HG03521 (cell line): Measurements from ENCODE around the gene P2RY12.
"Not testable (repeated sequence)": the region's sequence is repeated elsewhere in the genome, so short reads cannot be mapped to it uniquely, and the experiment has no call there.

ENCODE experiments used
- ATAC-seq: cut with Tn5 transposase; IDR thresholded peaks from one replicate; pipeline ENCODE4 v1.9.1; 2021; ENCODE audit warnings: mild to moderate bottlenecking, moderate library complexity; ENCODE audit not compliant: unreplicated experiment

The P2RY12 gene

GRCh38 chr3:151393941-151394340, 9.4 kb upstream of the P2RY12 start:
- no peak for ATAC-seq

GRCh38 chr3:151393146-151393830, 8.7 kb upstream of the P2RY12 start:
- ATAC-seq = no peak

GRCh38 chr3:151392191-151392590, 7.6 kb upstream of the P2RY12 start:
- not testable (repeated sequence) for ATAC-seq

DNA sequence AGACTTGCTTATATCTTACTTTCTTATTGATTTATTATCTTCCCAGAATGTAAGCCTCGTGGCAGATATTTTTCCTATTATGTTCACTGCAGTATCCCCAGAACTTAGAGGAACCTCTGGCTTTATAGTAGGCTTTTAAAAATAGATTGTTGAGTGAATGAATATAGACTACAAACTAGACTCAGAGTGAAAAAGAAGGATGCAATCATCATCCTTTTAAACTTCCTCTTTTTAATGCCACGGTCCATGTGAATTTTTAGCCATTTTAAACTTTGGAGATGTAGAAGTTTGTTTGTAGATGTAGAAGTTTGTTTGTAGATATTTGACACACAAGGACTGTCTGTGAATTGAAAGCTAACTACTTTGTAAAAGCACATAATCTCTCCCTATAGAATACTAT, 7.2 kb upstream of the P2RY12 start:
- no peak for ATAC-seq

DNA sequence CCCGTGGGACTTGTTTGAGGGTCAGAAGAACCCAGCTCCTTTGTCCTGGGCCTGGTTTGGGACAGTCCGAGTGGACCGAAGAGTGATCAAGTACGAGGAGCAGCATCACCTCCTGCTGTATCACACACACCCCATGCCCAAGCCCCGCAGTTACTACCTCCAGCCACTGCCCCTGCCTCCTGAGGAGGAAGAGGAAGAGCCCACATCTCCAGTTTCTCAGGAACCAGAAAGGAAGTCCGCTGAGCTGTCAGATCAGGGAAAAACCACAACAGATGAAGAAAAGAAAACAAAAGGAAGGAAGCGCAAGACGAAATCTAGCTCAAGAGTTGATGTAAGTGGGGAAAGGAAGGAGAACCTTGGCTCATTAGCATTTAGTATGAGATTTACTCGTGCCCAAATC, 3.3 kb upstream of the P2RY12 start:
- no peak for ATAC-seq

DNA sequence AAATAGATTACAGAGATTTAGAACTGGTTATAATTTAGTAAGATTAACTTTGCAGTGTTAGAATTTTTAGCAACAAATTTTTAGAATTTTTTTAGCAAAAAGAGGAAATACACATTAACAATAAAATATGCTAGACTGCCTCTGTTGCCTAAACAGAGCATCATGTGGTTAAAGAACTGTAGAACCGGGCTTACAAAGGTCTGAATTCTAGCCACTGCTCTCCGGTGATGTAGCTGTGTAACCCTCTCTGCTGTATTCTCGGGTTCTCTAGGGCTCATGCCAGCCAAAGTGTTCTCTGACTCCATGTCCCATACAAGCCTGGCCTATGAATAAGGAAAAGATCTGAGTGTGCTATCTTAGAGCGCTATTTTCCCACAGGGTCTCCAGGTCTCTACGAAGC, 2.9 kb upstream of the P2RY12 start:
- no peak for ATAC-seq

DNA sequence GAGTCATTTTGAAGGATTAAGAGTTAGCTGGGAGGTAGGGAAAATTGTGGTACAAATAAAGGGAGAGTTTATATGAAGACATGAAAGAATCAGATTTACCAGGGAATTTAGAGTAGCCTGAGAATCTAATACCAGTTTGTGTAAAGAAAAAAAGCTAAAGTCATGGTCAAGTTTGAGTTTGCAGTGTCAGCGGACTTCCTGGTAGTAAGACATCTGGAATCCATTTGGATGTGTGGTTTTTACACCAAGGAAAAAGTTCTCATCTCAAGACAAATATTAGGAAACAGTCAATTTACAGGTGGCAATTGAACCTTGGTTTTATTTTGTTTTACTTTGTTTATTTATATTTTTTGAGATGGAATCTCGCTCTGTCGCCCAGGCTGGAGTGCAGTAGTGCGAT, 1.5 kb upstream of the P2RY12 start:
- ATAC-seq = no peak

GRCh38 chr3:151383956-151384355, 597 bp downstream of the P2RY12 start:
- peak; percentile 44 for ATAC-seq

DNA sequence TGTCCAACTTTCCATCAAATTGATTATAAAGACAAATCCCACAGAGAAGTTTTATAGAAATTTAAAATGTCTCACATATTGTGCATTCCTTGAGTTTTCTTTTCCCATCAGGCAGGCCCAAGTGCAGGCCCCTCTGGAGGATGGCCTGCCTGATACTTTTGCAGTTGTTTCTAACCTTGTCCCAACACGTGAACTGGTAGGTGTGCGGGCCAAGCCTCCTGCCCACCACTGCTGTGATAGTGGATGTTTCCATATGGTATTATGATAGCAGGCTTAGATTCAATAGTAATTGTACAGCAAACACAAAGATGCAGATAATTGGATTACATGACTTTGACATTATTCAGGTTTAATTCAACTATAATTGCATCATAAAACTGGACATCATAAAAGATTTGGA, 1.4 kb downstream of the P2RY12 start:
- no peak for ATAC-seq

DNA sequence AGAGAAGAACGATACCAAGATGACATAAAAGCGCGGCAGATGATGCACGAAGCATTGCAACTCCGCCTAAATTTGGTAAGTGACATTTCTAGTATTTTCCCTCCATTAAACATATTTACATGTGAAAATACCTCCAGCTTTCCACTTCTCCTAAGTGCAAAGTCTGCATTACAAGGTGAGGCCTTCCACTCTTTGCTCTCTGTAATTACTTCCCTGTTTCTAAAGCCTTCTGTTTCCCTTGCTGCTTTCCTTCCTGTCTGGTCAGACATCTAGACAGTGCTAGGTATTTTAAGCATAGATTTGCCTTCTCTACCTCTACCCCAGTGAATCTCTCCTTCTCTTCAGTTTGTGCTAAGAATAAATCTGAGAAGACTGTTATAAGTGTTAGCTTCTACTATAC, 1.9 kb downstream of the P2RY12 start:
- no peak for ATAC-seq

DNA sequence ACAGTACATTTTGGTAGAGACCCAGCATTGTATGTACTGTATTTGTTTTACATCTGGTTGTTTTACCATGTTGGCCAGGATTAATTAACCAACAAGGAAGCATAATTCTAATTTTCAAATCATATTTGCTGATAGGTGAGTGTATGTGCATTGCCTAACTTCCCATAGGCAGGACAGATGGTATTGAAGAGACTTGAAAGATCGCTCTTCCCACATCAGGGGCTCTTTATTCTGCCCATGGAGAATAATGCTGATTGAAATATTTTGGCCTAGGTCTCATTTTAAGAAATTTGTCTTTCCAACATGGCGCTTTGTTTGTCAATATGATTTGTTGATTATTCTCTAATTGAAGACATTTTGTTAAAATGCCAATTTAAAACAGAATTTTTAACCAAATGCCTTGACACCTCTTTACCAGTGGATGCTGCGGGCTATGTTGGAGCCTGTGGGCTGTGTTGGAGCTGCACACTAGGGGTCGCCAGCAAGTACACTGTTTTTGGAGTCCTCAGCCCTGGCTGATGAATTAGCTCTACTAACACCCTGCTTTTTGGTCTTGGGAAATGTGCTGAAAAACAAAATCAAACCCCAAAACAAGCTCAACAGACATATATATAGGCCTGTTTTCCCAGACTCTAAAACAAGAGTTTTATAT, 5.3 kb downstream of the P2RY12 start:
- no peak for ATAC-seq

- no peak for ATAC-seq
These were observed 6.7 kb downstream of the P2RY12 start for GRCh38 chr3:151377768-151378385.

DNA sequence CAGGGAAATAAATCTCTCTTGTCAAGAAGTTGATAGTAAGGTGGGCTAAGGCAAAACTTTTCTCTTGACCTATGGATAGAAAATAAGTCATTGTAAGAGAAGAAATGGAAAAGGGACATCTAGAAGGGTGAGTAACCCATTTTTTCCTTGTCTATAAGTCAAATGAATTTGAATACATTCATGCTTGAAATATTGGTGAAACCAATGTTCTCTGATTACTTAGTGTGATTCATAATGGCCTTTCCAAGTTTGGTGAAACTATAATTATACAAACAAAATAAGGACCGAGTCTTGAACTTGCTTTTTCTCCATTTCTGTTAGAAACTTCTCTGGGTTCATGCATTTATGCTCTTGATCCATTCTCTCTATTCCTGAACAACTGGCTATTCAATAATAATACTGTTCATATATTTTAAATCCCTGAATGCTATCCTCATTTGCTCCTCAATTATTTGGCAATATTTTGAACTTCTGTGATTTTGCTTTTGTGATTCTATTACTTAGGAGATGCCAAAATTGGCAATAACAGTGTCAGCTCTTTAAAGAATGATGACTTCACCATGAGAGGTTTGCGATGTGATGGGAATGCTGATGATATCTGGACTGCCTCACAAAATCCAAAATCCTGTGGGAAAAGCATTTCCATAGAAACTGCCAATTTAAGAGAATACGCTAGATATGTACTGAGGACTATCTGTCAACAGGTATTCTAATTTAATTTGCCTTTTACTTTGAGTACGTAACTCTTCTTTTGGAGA, 12.3 kb downstream of the P2RY12 start:
- no peak for ATAC-seq

GRCh38 chr3:151371526-151371925, 13.0 kb downstream of the P2RY12 start:
- no peak for ATAC-seq

GRCh38 chr3:151367448-151367847, 17.1 kb downstream of the P2RY12 start:
- ATAC-seq = no peak

- ATAC-seq = no peak
These were observed 17.6 kb downstream of the P2RY12 start for GRCh38 chr3:151366993-151367392.

GRCh38 chr3:151362751-151363174, 21.8 kb downstream of the P2RY12 start:
- no peak for ATAC-seq

- no peak for ATAC-seq
These were observed 27.1 kb downstream of the P2RY12 start for GRCh38 chr3:151357463-151357850.

DNA sequence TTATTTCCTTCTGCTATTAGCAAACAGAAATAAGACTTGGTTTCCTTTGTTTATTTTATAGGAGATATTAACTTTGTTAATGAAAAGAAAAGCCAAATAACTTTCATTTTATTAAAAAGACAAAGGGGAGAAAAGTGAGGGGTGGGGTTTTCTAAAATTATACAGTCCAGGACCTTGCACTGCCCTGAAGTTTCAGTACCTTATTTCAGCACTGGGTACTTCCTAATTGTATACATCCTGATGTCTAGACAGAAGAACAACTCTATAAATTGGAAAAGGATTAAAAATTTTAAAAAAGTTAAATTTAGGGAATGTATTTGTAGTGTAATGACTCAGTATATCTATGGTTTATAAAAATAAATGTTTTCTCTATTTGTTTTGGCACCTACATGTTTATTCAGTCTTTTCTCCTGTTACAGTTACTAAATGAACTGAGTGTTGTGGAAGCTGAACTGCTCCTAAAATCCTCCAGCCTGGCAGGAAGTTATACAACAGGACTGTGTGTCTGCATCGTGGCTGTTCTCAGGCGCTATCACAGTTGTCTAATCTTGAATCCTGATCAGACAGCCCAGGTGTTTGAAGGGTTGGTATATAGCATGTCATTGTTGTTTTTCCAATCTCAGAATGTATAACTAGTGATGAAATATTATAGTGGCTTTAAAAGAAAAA, 27.6 kb downstream of the P2RY12 start:
- ATAC-seq = no peak

- ATAC-seq = no peak
These were observed 32.9 kb downstream of the P2RY12 start for GRCh38 chr3:151351648-151352047.

DNA sequence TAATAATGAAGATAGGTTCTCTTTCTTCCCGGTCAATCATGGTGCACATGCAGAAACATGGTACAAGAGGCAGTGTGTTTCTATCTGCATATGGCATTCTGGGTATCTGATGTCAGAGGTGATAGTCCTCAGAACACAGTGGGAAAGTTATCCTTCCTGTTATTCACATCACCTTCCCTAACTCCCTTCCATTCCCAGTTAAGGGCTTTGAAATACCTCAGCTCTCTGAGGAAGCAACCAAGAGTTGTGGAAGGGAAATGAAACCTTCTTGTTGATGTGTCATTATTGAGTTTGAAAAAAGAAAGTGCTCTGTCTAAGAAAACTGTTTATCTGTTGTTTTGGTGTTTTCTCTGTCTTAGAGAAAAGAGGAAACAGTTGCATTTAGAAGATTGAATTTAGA, 33.3 kb downstream of the P2RY12 start:
- ATAC-seq = no peak
